C1 segment of cervical spinal cord (tissue), 14 donors: ENCODE data around the gene SLC46A3.
A peak's percentile ranks its signal among the peaks of the same experiment; 100 is the strongest.
"Not testable (repeated sequence)": the region's sequence is repeated elsewhere in the genome, so short reads cannot be mapped to it uniquely, and the experiment has no call there.

ENCODE experiments used
- DNase-seq, 14 donors: peaks; one replicate each; lab custom pipeline; 2025; lab: John Stamatoyannopoulos, UW

The SLC46A3 gene

GRCh38 chr13:28684257-28684656 lies 34.5 kb downstream of the SLC46A3 start:
- no peak for DNase-seq

- DNase-seq, result not testable (repeated sequence)
Measured at GRCh38 chr13:28683169-28683568, 35.6 kb downstream of the SLC46A3 start.

- no peak for DNase-seq
Measured at GRCh38 chr13:28680541-28680940, 38.2 kb downstream of the SLC46A3 start.

GRCh38 chr13:28679628-28680027 lies 39.1 kb downstream of the SLC46A3 start:
- no peak for DNase-seq

- no peak for DNase-seq
Measured at GRCh38 chr13:28678809-28679208, 40.0 kb downstream of the SLC46A3 start.

- no peak for DNase-seq
Measured at GRCh38 chr13:28671126-28671792, 47.5 kb downstream of the SLC46A3 start.

- DNase-seq, result no peak
Measured at GRCh38 chr13:28666897-28667488, 51.8 kb downstream of the SLC46A3 start.

- DNase-seq, result no peak
Measured at GRCh38 chr13:28659621-28659970, 59.2 kb downstream of the SLC46A3 start.

GRCh38 chr13:28658796-28659620 lies 59.8 kb downstream of the SLC46A3 start, which contains the start of gene POMP:
TSS of gene POMP (plus strand) at chr13:28659130. CDS start at chr13:28659185, 55 bp downstream.
- DNase-seq, result peak; percentile 28 to 94 (median 85)

GRCh38 chr13:28658539-28658795 lies 60.3 kb downstream of the SLC46A3 start:
- DNase-seq, result peak in 2 of 14 donors; percentile 21 to 31

GRCh38 chr13:28657784-28658538 lies 60.8 kb downstream of the SLC46A3 start:
- DNase-seq, result peak in 2 of 14 donors; percentile 3 to 4

- DNase-seq, result no peak
Measured at GRCh38 chr13:28655561-28655960, 63.2 kb downstream of the SLC46A3 start.

GRCh38 chr13:28654276-28654675 lies 64.5 kb downstream of the SLC46A3 start:
- DNase-seq, result no peak

- no peak for DNase-seq
Measured at GRCh38 chr13:28653111-28653510, 65.7 kb downstream of the SLC46A3 start.

GRCh38 chr13:28651810-28652401 lies 66.9 kb downstream of the SLC46A3 start:
- no peak for DNase-seq

GRCh38 chr13:28650284-28650683 lies 68.5 kb downstream of the SLC46A3 start:
- no peak for DNase-seq
